Endothelial cell of umbilical vein (primary cell): ENCODE data around the gene KITLG. TPM values are rescaled to one million over a fixed set of nuclear protein-coding genes. Genes with fewer than 3 reads are reported as not detected.

Source experiments
- BruUV-seq: library from RNA; stranded (reverse); fragments of 400-500 nt; replicated peaks from 2 replicates; lab custom pipeline; 2021; lab: Mats Ljungman, UMichigan
- CTCF ChIA-PET: fragments of 300-600, 350-600 bp; sonication (Branson Sonifier 250); formaldehyde crosslinking; loops from one replicate; lab custom pipeline; 2021; ENCODE audit warnings: antibody characterized with exemption, inconsistent platforms; lab: Charles Lee
- POLR2A ChIA-PET: fragments of 300-600, 350-600 bp; sonication (Branson Sonifier 250); formaldehyde crosslinking; loops from one replicate; lab custom pipeline; 2021; ENCODE audit warnings: antibody characterized with exemption, inconsistent platforms; lab: Charles Lee
- DNase-seq: peaks from one replicate; pipeline ENCODE4 v3.0.0-alpha.2; 2011; ENCODE audit warnings: low read depth, low spot score
- FAIRE-seq: peaks from 2 replicates; lab custom pipeline; 2011; peaks lifted over from hg19 to GRCh38; lab: Jason Lieb, UNC
- H2AFZ ChIP-seq: 2 replicates; pipeline ENCODE4 v1.6.0; 2012; ENCODE audit warnings: low read depth, low read length, control low read depth, inconsistent platforms
- H3K27ac ChIP-seq: 2 replicates; pipeline ENCODE4 v1.5.1; 2011; ENCODE audit warnings: low read depth, mild to moderate bottlenecking, control low read depth, low read length, moderate library complexity; ENCODE audit not compliant: insufficient read depth
- H3K27me3 ChIP-seq, 2 experiments: 2 replicates each; pipeline versions ENCODE4 v1.6.0 to v1.6.1; 2011; ENCODE audit warnings: low read length in 2 of 2, mixed read lengths in 1 of 2; ENCODE audit not compliant: control insufficient read depth in 2 of 2, insufficient read depth in 2 of 2
- H3K36me3 ChIP-seq, 2 experiments: 2 replicates in 1 of 2; 3 replicates in 1 of 2; pipeline ENCODE4 v1.5.1; 2011; ENCODE audit warnings: low read length in 2 of 2, mild to moderate bottlenecking in 1 of 2, moderate library complexity in 1 of 2; ENCODE audit not compliant: control insufficient read depth in 2 of 2, insufficient read depth in 2 of 2; ENCODE audit errors: extremely low read depth in 1 of 2
- H3K4me1 ChIP-seq: 3 replicates; pipeline ENCODE4 v1.5.1; 2011; ENCODE audit warnings: mild to moderate bottlenecking, low read length; ENCODE audit not compliant: control insufficient read depth, insufficient read depth; ENCODE audit errors: extremely low read depth
- H3K4me2 ChIP-seq: 2 replicates; pipeline ENCODE4 v1.6.1; 2011; ENCODE audit warnings: low read length, control low read depth, mixed read lengths; ENCODE audit not compliant: insufficient read depth
- H3K4me3 ChIP-seq, 3 experiments: fragments of 200-600 bp in 1 of 3; sonication (generic), shearing (Covaris generic) in 1 of 3; replicated peaks in 1 of 3; 2 replicates each; pipeline ENCODE4 v1.5.1; 2011 to 2016; ENCODE audit warnings: control low read depth in 3 of 3, low read length in 3 of 3, mild to moderate bottlenecking in 2 of 3, inconsistent platforms in 1 of 3, low read depth in 1 of 3, moderate library complexity in 1 of 3; ENCODE audit not compliant: insufficient read depth in 1 of 3
- H3K79me2 ChIP-seq: 2 replicates; pipeline ENCODE4 v1.6.0; 2012; ENCODE audit warnings: low read length, inconsistent platforms; ENCODE audit not compliant: control insufficient read depth, insufficient read depth
- H3K9ac ChIP-seq: replicated peaks from 2 replicates; pipeline ENCODE3; 2011; ENCODE audit warnings: low read length, control low read depth; ENCODE audit not compliant: insufficient read depth; ENCODE audit errors: extremely low read depth
- H3K9me1 ChIP-seq: replicated peaks from 3 replicates; pipeline ENCODE4 v1.6.0; 2011; ENCODE audit warnings: mild to moderate bottlenecking, low read length; ENCODE audit not compliant: control insufficient read depth, insufficient read depth; ENCODE audit errors: extremely low read depth
- H3K9me3 ChIP-seq: replicated peaks from 2 replicates; pipeline ENCODE4 v1.5.1; 2012; ENCODE audit warnings: low read length, inconsistent platforms; ENCODE audit not compliant: control insufficient read depth, insufficient read depth
- H4K20me1 ChIP-seq: replicated peaks from 2 replicates; pipeline ENCODE3; 2011; ENCODE audit warnings: mild to moderate bottlenecking, low read length; ENCODE audit not compliant: control insufficient read depth, insufficient read depth; ENCODE audit errors: extremely low read depth
- EZH2 ChIP-seq: IDR thresholded peaks from 2 replicates; pipeline ENCODE4 v1.6.1; 2012; ENCODE audit warnings: borderline replicate concordance, low read depth, mild to moderate bottlenecking, moderate library complexity, low read length, inconsistent platforms; ENCODE audit not compliant: severe bottlenecking
- FOS ChIP-seq: IDR thresholded peaks from 2 replicates; pipeline ENCODE4 v1.6.1; 2011; ENCODE audit warnings: mild to moderate bottlenecking, low read length, moderate library complexity, borderline replicate concordance; ENCODE audit not compliant: insufficient read depth
- GATA2 ChIP-seq: IDR thresholded peaks from 2 replicates; pipeline ENCODE4 v1.7.0; 2011; ENCODE audit warnings: low read depth, mild to moderate bottlenecking, moderate library complexity, mixed read lengths, low read length; ENCODE audit not compliant: insufficient read length, insufficient read depth
- JUN ChIP-seq: IDR thresholded peaks from 2 replicates; pipeline ENCODE4 v1.6.1; 2011; ENCODE audit warnings: borderline replicate concordance, low read depth; ENCODE audit not compliant: insufficient read length, insufficient read depth
- MYC ChIP-seq: IDR thresholded peaks from one replicate; pipeline ENCODE4 v1.6.1; 2011; ENCODE audit warnings: mild to moderate bottlenecking, low read depth, low read length
- POLR2A ChIP-seq: IDR thresholded peaks from 2 replicates; pipeline ENCODE4 v1.6.1; 2012; ENCODE audit warnings: low read depth, mild to moderate bottlenecking, control low read depth, low read length
- POLR2AphosphoS5 ChIP-seq: IDR thresholded peaks from 2 replicates; pipeline ENCODE4 v1.6.1; 2012; ENCODE audit warnings: low read depth, mild to moderate bottlenecking, control low read depth, low read length, moderate library complexity; ENCODE audit not compliant: insufficient read depth
- dilution Hi-C: fragments of 300-500 bp; cut with MboI; formaldehyde crosslinking; loops from one replicate; pipeline ENCODE4 v1.15.0; 2019; ENCODE audit warnings: low sequenced_read_pairs; ENCODE audit not compliant: extremely low pct_ligation_motif_present
- intact Hi-C: fragments of 100-400 bp; cut with micrococcal nuclease; formaldehyde crosslinking; loops from one replicate; pipeline ENCODE4 v1.10.0; 2022
- polyA plus RNA-seq, 4 experiments: library from polyadenylated mRNA; depleted of rRNA in 3 of 4; stranded (reverse) in 3 of 4; unstranded in 1 of 4; fragments of >200 nt; gene quantifications; 2 replicates each; pipeline versions ENCODE4 v1.2.1 to v1.2.3, GENCODE V29; 2011 to 2012; ENCODE audit warnings: missing spikeins in 1 of 4
- total RNA-seq: library from RNA; stranded (reverse); gene quantifications from 2 replicates; pipeline ENCODE4 v1.2.3, GENCODE V29; 2021
- TF ChIP-seq, protein P1 (sequence below): IDR thresholded peaks from 2 replicates; pipeline ENCODE4 v1.6.1; 2011; ENCODE audit not compliant: insufficient read depth, insufficient read length
- TF ChIP-seq, protein P2 (sequence below), 2 donors: IDR thresholded peaks; 1 replicate in 1 of 2; 2 replicates in 1 of 2; pipeline ENCODE4 v1.5.1; 2011; ENCODE audit warnings: low read length in 2 of 2, mild to moderate bottlenecking in 2 of 2, moderate library complexity in 2 of 2, control low read depth in 1 of 2, inconsistent platforms in 1 of 2, low read depth in 1 of 2; ENCODE audit not compliant: insufficient read depth in 1 of 2; ENCODE audit errors: extremely low read depth in 1 of 2

Gene KITLG
- total and polyA plus RNA-seq, 2 donors (not counting 3 experiments of a cell fraction or from before 2014, with no cell fraction given): 3.8 to 32.5 TPM

DNA sequence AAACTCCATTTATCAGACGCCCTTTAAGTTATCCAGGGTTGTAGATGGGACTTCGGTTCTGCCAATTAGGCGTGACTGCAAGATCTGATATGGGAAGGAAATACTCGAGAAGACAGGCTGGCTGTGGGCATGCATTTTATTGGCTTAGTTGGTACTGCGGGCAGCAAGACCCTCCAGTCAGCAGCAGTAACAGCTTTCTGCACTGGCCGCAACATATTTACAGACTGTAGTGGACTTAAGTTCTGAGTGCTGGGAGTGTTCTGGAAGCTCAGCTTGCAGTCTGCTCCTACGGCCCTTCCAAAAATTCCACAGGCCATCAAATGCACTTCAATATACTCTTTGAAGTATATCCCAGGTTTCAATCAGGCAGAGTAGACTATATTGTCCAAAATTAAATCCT is 21.1 kb downstream of the KITLG start:
- BruUV-seq: TSS peak; percentile 55
- H3K27me3 ChIP-seq: no peaks in the 10 kb centered on the region
- H3K4me3 ChIP-seq: no peak overlapping the region
- FAIRE-seq (no peak), DNase-seq (no peak)
- ChIA-PET CTCF (interaction anchor here (0.8 kb wide), 1 partner anchor 9 kb away, joined by 3 read pairs; no protein-coding TSS in a partner anchor), POLR2A (no interaction called here)
- H3K9me3 ChIP-seq: no peaks in the 10 kb centered on the region
- no peaks in the 10 kb centered on the region for H3K9me1 ChIP-seq
- no peak for TF ChIP-seq FOS
- TF ChIP-seq POLR2AphosphoS5: no peak
- TF ChIP-seq, protein P1, sequence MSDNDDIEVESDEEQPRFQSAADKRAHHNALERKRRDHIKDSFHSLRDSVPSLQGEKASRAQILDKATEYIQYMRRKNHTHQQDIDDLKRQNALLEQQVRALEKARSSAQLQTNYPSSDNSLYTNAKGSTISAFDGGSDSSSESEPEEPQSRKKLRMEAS: no peak
- TF ChIP-seq JUN: no peak
- TF ChIP-seq, protein P2, sequence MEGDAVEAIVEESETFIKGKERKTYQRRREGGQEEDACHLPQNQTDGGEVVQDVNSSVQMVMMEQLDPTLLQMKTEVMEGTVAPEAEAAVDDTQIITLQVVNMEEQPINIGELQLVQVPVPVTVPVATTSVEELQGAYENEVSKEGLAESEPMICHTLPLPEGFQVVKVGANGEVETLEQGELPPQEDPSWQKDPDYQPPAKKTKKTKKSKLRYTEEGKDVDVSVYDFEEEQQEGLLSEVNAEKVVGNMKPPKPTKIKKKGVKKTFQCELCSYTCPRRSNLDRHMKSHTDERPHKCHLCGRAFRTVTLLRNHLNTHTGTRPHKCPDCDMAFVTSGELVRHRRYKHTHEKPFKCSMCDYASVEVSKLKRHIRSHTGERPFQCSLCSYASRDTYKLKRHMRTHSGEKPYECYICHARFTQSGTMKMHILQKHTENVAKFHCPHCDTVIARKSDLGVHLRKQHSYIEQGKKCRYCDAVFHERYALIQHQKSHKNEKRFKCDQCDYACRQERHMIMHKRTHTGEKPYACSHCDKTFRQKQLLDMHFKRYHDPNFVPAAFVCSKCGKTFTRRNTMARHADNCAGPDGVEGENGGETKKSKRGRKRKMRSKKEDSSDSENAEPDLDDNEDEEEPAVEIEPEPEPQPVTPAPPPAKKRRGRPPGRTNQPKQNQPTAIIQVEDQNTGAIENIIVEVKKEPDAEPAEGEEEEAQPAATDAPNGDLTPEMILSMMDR (IDR thresholded peaks at IDR 0.05; ENCODE audit: extremely low read depth in 1 of 2, insufficient read depth in 1 of 2, low read depth in 1 of 2, low read length in 2 of 2): no peak
- TF ChIP-seq EZH2: no peak
- TF ChIP-seq POLR2A: no peak
- TF ChIP-seq GATA2: no peak
- no peak for TF ChIP-seq MYC
- no peaks in the 10 kb centered on the region for H3K36me3 ChIP-seq
- no peaks in the 10 kb centered on the region for H4K20me1 ChIP-seq
- dilution Hi-C loops: no loop called here
- H2AFZ ChIP-seq: no peak overlapping the region
- H3K4me1 ChIP-seq: peaks cover 18% of the 10 kb centered on the region
- H3K27ac ChIP-seq: no peak overlapping the region
- peaks cover 2% of the 10 kb centered on the region for H3K79me2 ChIP-seq
- no peak overlapping the region for H3K9ac ChIP-seq
- intact Hi-C loops: loop anchor here (10.0 kb wide), 1 partner anchor 314 kb away; no protein-coding TSS in a partner anchor
- no peak overlapping the region for H3K4me2 ChIP-seq
